ENCODE results near the gene COL6A6. TPM values are rescaled to one million over a fixed set of nuclear protein-coding genes. Genes with fewer than 3 reads are reported as not detected.
"Not testable (repeated sequence)": the region's sequence is repeated elsewhere in the genome, so short reads cannot be mapped to it uniquely, and the experiment has no call there.

Gene COL6A6
- total RNA-seq, 1 experiment from 2014 or later = not detected

GRCh38 chr3:130543322-130543721, 26.3 kb downstream of the COL6A6 start:
- Histone ChIP-seq H3K4me3 (ENCODE audit: low read depth in 2 of 2, low read length in 2 of 2) (no peak overlapping the region), H3K9me3 (ENCODE audit: control insufficient read depth, insufficient read depth, low read depth, low read length) (no peaks in the 10 kb centered on the region), H3K36me3 (ENCODE audit: control insufficient read depth, insufficient read depth, low read length) (no peaks in the 10 kb centered on the region), H3K27ac (ENCODE audit: low read length) (no peak overlapping the region), H3K27me3 (ENCODE audit: control insufficient read depth, insufficient read depth, low read length) (no peaks in the 10 kb centered on the region), H3K4me1 (ENCODE audit: control insufficient read depth, insufficient read depth, low read length) (no peaks in the 10 kb centered on the region)
- DNase-seq (ENCODE audit: low read depth, low spot score) (no peak), ATAC-seq (no peak)
- intact Hi-C loops (cut with micrococcal nuclease; ENCODE audit: unreplicated experiment) = no loop called here
- BruUV-seq (replicated peaks) = no TSS peak
- in situ Hi-C loops (cut with HindIII; ENCODE audit: low pct_unique_long_range_greater_than_20kb, low sequenced_read_pairs) = no loop called here
- ChIA-PET POLR2A (no interaction called here), CTCF (no interaction called here)
- no peak for TF ChIP-seq REST (IDR thresholded peaks at IDR 0.05; ENCODE audit: insufficient read depth in 1 of 2, low read depth in 2 of 2, low read length in 1 of 2)
- no peak for TF ChIP-seq CTCF (IDR thresholded peaks at IDR 0.05)
- TF ChIP-seq SIN3A (IDR thresholded peaks at IDR 0.05; ENCODE audit: borderline replicate concordance, insufficient read depth, low read depth, low read length) = no peak
- TF ChIP-seq TCF7L2 (IDR thresholded peaks at IDR 0.05; ENCODE audit: low read depth, low read length) = no peak

GRCh38 chr3:130546920-130547679, 30.1 kb downstream of the COL6A6 start:
- H3K36me3 ChIP-seq (ENCODE audit: control insufficient read depth, insufficient read depth, low read length) = no peaks in the 10 kb centered on the region
- ATAC-seq (no peak), DNase-seq (ENCODE audit: low read depth, low spot score) (no peak)
- H3K27ac ChIP-seq (ENCODE audit: low read length) = no peak overlapping the region
- intact Hi-C loops (cut with micrococcal nuclease; ENCODE audit: unreplicated experiment) = no loop called here
- no peaks in the 10 kb centered on the region for H3K27me3 ChIP-seq (ENCODE audit: control insufficient read depth, insufficient read depth, low read length)
- no peak overlapping the region for H3K4me3 ChIP-seq (ENCODE audit: low read depth in 2 of 2, low read length in 2 of 2)
- H3K4me1 ChIP-seq (ENCODE audit: control insufficient read depth, insufficient read depth, low read length) = no peaks in the 10 kb centered on the region
- no TSS peak for BruUV-seq (replicated peaks)
- POLR2A ChIA-PET = no interaction called here
- no peak for TF ChIP-seq CTCF (IDR thresholded peaks at IDR 0.05)
- no peak for TF ChIP-seq TCF7L2 (IDR thresholded peaks at IDR 0.05; ENCODE audit: low read depth, low read length)
- TF ChIP-seq POLR2AphosphoS5 (IDR thresholded peaks at IDR 0.05; ENCODE audit: low read depth, low read length) = no peak
- no peak for TF ChIP-seq SIN3A (IDR thresholded peaks at IDR 0.05; ENCODE audit: borderline replicate concordance, insufficient read depth, low read depth, low read length)
- TF ChIP-seq REST (IDR thresholded peaks at IDR 0.05; ENCODE audit: insufficient read depth in 1 of 2, low read depth in 2 of 2, low read length in 1 of 2) = no peak
- H3K9me3 ChIP-seq (ENCODE audit: control insufficient read depth, insufficient read depth, low read depth, low read length) = no peaks in the 10 kb centered on the region
- in situ Hi-C loops (cut with HindIII; ENCODE audit: low pct_unique_long_range_greater_than_20kb, low sequenced_read_pairs) = no loop called here
- CTCF ChIA-PET = no interaction called here

GRCh38 chr3:130547680-130548065, 30.7 kb downstream of the COL6A6 start:
- BruUV-seq (replicated peaks); POLR2A ChIA-PET; CTCF ChIA-PET; DNase-seq (ENCODE audit: low read depth, low spot score); H3K4me3 ChIP-seq (ENCODE audit: low read depth in 2 of 2, low read length in 2 of 2); H3K27ac ChIP-seq (ENCODE audit: low read length); in situ Hi-C loops (cut with HindIII; ENCODE audit: low pct_unique_long_range_greater_than_20kb, low sequenced_read_pairs); H3K36me3 ChIP-seq (ENCODE audit: control insufficient read depth, insufficient read depth, low read length); H3K27me3 ChIP-seq (ENCODE audit: control insufficient read depth, insufficient read depth, low read length); H3K4me1 ChIP-seq (ENCODE audit: control insufficient read depth, insufficient read depth, low read length); intact Hi-C loops (cut with micrococcal nuclease; ENCODE audit: unreplicated experiment); ATAC-seq; H3K9me3 ChIP-seq (ENCODE audit: control insufficient read depth, insufficient read depth, low read depth, low read length): not testable (repeated sequence)
